Measurements from ENCODE around the gene NKX1-1. TPM values are rescaled to one million over a fixed set of nuclear protein-coding genes. Genes with fewer than 3 reads are reported as not detected.

Gene NKX1-1
- total RNA-seq (2021; fragmentation: NEBNext Ultra II Directional; extraction: Animal tissue kit (Norgen Biotek cat#: 25700)) (not detected in 2 replicates), polyA plus RNA-seq (2011; rRNA removed) (not detected in 2 replicates), polyA minus RNA-seq (2011; rRNA and poly(A)+ RNA removed) (not detected in 2 replicates)
- polyA plus RNA-seq (2011; cell fraction: cytosol; rRNA removed), result not detected
- not detected for polyA plus RNA-seq (2011; cell fraction: nucleus; rRNA removed)
- polyA plus RNA-seq (2012, experiment 1 of 2), result not detected in 4 replicates
- not detected for polyA plus RNA-seq (2012, experiment 2 of 2)
- polyA plus RNA-seq (2013, experiment 1 of 2), result not detected
- polyA plus RNA-seq (2013, experiment 2 of 2), result not detected
- polyA minus RNA-seq (2011; cell fraction: cytosol; rRNA and poly(A)+ RNA removed), result not detected
- polyA minus RNA-seq (2011; cell fraction: nucleus; rRNA and poly(A)+ RNA removed), result not detected
- long read RNA-seq, experiment 1, result 0 reads
- long read RNA-seq, experiment 2, result 0 reads

DNA sequence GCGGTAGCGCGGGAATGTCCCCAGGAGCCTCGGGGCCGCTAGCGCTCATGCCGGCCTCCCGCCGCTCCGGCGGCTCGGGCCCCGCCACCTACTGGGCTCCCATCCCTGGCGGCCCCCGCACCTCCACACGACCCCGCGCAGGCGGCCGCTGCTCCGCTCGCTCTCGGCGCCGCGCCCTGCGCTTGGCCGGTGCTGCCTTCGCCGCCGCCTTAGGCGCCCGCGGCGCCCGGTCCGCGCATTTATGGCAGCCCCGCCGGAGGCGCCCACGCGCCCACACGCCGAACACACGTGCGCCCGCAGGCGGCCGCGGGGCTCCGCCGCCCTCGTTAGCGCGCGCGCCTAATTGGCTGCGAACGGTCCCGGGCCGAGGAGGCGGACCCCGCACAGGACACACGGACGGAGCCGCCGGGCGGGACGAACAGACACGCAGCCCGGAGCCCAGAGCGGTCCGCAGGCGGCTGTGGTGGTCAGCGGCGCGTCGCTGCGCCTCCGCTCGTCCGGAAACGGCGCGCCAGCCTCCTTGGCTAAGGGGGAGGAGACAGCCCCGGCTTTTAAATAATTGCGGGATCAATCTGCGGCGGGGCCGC lies at the start of gene NKX1-1:
TSS of gene NKX1-1 (minus strand) at position 49 of the 587 bp plus-strand sequence. CDS start at position 49, 0 bp downstream.
- no peak within 1 kb of the TSS for H4K91ac ChIP-seq (replicated peaks; ENCODE audit: insufficient read length, low read length)
- H3K9ac ChIP-seq (replicated peaks in 1 of 4; ENCODE audit: extremely low read depth in 1 of 4, low read depth in 3 of 4, low read length in 3 of 4), result no peak within 1 kb of the TSS
- DNase-seq (ENCODE audit: low read depth in 1 of 2, low spot score in 2 of 2) (no peak), FAIRE-seq (no peak)
- 8% methylated on average over 47 of the region's 91 CpGs; no CpG with 5 or more reads in 1 of the 2 experiments for WGBS, 2 experiments (ENCODE audit: extremely low coverage in 1 of 2, insufficient coverage in 1 of 2, insufficient read length in 1 of 2, insufficient replicate concordance in 2 of 2, low coverage in 1 of 2, low lambda C conversion rate in 2 of 2, missing lambda C conversion rate in 1 of 2)
- H2BK20ac ChIP-seq (ENCODE audit: low read length), result no peak within 1 kb of the TSS
- H3K14ac ChIP-seq (ENCODE audit: insufficient read length), result no peak within 1 kb of the TSS
- H3K36me3 ChIP-seq (ENCODE audit: control insufficient read depth in 2 of 4, insufficient read depth in 4 of 4, low read length in 3 of 4), result peaks cover 0 to 31% (median 0%) of the 10 kb centered on the region in 4 experiments; a peak in 1 of 8 replicates
- no peak within 1 kb of the TSS for H3K56ac ChIP-seq (replicated peaks; ENCODE audit: insufficient read length, low read depth, low read length)
- H3K23ac ChIP-seq (ENCODE audit: insufficient read length), result no peak within 1 kb of the TSS
- peaks cover 81 to 99% (median 98%) of the 10 kb centered on the region in 4 experiments for H3K27me3 ChIP-seq (replicated peaks in 1 of 4; ENCODE audit: control insufficient read depth in 3 of 4, extremely low read depth in 1 of 4, insufficient read depth in 3 of 4, low read length in 3 of 4)
- H2BK15ac ChIP-seq (ENCODE audit: low read length), result no peak within 1 kb of the TSS
- no peak within 1 kb of the TSS for H2AK5ac ChIP-seq (ENCODE audit: low read depth, low read length)
- no peak within 1 kb of the TSS for H2AFZ ChIP-seq (ENCODE audit: low read length)
- POLR2A ChIA-PET (ENCODE audit: partially characterized antibody), result no interaction called here
- H3K4me3 ChIP-seq (ENCODE audit: extremely low read depth in 1 of 4, insufficient read depth in 2 of 4, low read depth in 3 of 4, low read length in 4 of 4), result peak within 1 kb of the TSS in 2 of 4 experiments; percentile 10 to 65; a peak in 3 of 8 replicates
- no peaks in the 10 kb centered on the region for H3K79me1 ChIP-seq (ENCODE audit: low read depth, low read length)
- H3K79me2 ChIP-seq (ENCODE audit: control insufficient read depth in 1 of 2, insufficient read depth in 2 of 2, low read length in 2 of 2), result no peaks in the 10 kb centered on the region
- H3K9me3 ChIP-seq (ENCODE audit: insufficient read depth in 2 of 2, low read depth in 1 of 2, low read length in 1 of 2), result no peaks in the 10 kb centered on the region; a peak in 1 of 4 replicates
- no peak within 1 kb of the TSS for H2BK120ac ChIP-seq (replicated peaks; ENCODE audit: low read depth, low read length)
- CTCF ChIA-PET (ENCODE audit: partially characterized antibody), result no interaction called here
- H4K5ac ChIP-seq (ENCODE audit: insufficient read length, low read depth, low read length), result no peak within 1 kb of the TSS
- H4K20me1 ChIP-seq (replicated peaks in 1 of 2; ENCODE audit: control insufficient read depth in 1 of 2, insufficient read depth in 2 of 2, low read length in 2 of 2), result peaks cover 11 to 31% of the 10 kb centered on the region in 2 experiments
- no peak within 1 kb of the TSS for H3K27ac ChIP-seq (ENCODE audit: low read depth, low read length)
- H2BK12ac ChIP-seq (ENCODE audit: low read depth, low read length), result no peak within 1 kb of the TSS
- peaks cover 0 to 28% (median 7%) of the 10 kb centered on the region in 4 experiments; a peak in 5 of 7 replicates for H3K4me1 ChIP-seq (replicated peaks in 1 of 4; ENCODE audit: control insufficient read depth in 3 of 4, insufficient read depth in 4 of 4, low read length in 3 of 4)
- peak within 1 kb of the TSS; percentile 56 to 65 for H3K4me2 ChIP-seq (ENCODE audit: insufficient read depth in 1 of 2, low read depth in 2 of 2, low read length in 2 of 2)
- no peak within 1 kb of the TSS for H3K4ac ChIP-seq (replicated peaks; ENCODE audit: insufficient read length, low read depth, low read length)
- no peak within 1 kb of the TSS for H2BK5ac ChIP-seq (ENCODE audit: low read depth, low read length)
- no peak within 1 kb of the TSS for H3K18ac ChIP-seq (ENCODE audit: extremely low read depth, low read length)
- H4K8ac ChIP-seq (ENCODE audit: extremely low read depth, insufficient read depth, low read length), result peak within 1 kb of the TSS; percentile 85; the same call in 1 of the 2 replicates
- peaks cover 2% of the 10 kb centered on the region; the same call in 1 of the 2 replicates for H3K23me2 ChIP-seq (ENCODE audit: low read depth, low read length)
- TF ChIP-seq E2F6 (IDR thresholded peaks at IDR 0.05) (no peak), SIRT6 (IDR thresholded peaks at IDR 0.05; ENCODE audit: low read length) (no peak), ATF3 (IDR thresholded peaks at IDR 0.05; ENCODE audit: insufficient read depth, low read depth, low read length) (no peak), USF2 (IDR thresholded peaks at IDR 0.05; ENCODE audit: low read length) (no peak), SUZ12 (IDR thresholded peaks at IDR 0.05; ENCODE audit: low read length) (peak; percentile 64), KDM4A (IDR thresholded peaks at IDR 0.05; ENCODE audit: low read depth, low read length, severe bottlenecking) (peak; percentile 50), POLR2A (IDR thresholded peaks at IDR 0.05; ENCODE audit: control extremely low read depth in 1 of 2, low read depth in 2 of 2, low read length in 2 of 2) (no peak), GABPA (IDR thresholded peaks at IDR 0.05; ENCODE audit: borderline replicate concordance, insufficient read depth, low read length) (0 out of 2 replicates have a peak, but pooled peaks have one; percentile 25), SP1 (IDR thresholded peaks at IDR 0.05; ENCODE audit: low read depth, low read length) (no peak)

Measured in H1 (cell line).